HepG2 (cell line): ENCODE measurements around the gene ARG2. TPM values are rescaled to one million over a fixed set of nuclear protein-coding genes. Genes with fewer than 3 reads are reported as not detected.

Source experiments
- HOXD1 ChIP-seq: sonication (generic); formaldehyde crosslinking; IDR thresholded peaks from 2 replicates; pipeline ENCODE4 v1.5.0; 2020; ENCODE audit warnings: missing genetic modification reagents
- PCBP2 ChIP-seq: fragments of 200-400 bp; formaldehyde crosslinking; optimal IDR thresholded peaks from 2 replicates; pipeline ENCODE3; 2018; ENCODE audit warnings: low read length, low read depth; ENCODE audit not compliant: poor library complexity, severe bottlenecking
- RXRB ChIP-seq: IDR thresholded peaks from 2 replicates; pipeline ENCODE4 v1.6.1; 2016; ENCODE audit warnings: borderline replicate concordance, missing genetic modification reagents, missing compliant biosample characterization
- SALL1 ChIP-seq: sonication (generic); formaldehyde crosslinking; IDR thresholded peaks from 2 replicates; pipeline ENCODE4 v1.8.0; 2022; ENCODE audit warnings: mild to moderate bottlenecking, missing genetic modification reagents
- SALL2 ChIP-seq: sonication (generic); formaldehyde crosslinking; IDR thresholded peaks from 2 replicates; pipeline ENCODE4 v1.8.1; 2023; ENCODE audit warnings: mild to moderate bottlenecking, missing genetic modification reagents, inconsistent platforms
- SMARCC2 ChIP-seq: fragments of 450-650 bp; IDR thresholded peaks from 2 replicates; pipeline ENCODE4 v1.6.1; 2017; ENCODE audit warnings: antibody characterized with exemption, mild to moderate bottlenecking
- ZNF121 ChIP-seq: sonication (generic); formaldehyde crosslinking; IDR thresholded peaks from 2 replicates; pipeline ENCODE4 v1.5.0; 2020; ENCODE audit warnings: mild to moderate bottlenecking, missing genetic modification reagents
- ZNF224 ChIP-seq: sonication (generic); formaldehyde crosslinking; IDR thresholded peaks from 2 replicates; pipeline ENCODE4 v1.5.0; 2020; ENCODE audit warnings: mild to moderate bottlenecking, missing genetic modification reagents
- ZNF441 ChIP-seq: sonication (generic); formaldehyde crosslinking; IDR thresholded peaks from 2 replicates; pipeline ENCODE4 v1.7.0; 2021; ENCODE audit warnings: missing genetic modification reagents, borderline replicate concordance
- ZNF547 ChIP-seq: sonication (generic); formaldehyde crosslinking; IDR thresholded peaks from 2 replicates; pipeline ENCODE4 v1.5.1; 2020; ENCODE audit warnings: mild to moderate bottlenecking, missing genetic modification reagents
- polyA plus RNA-seq, 8 experiments: library from polyadenylated mRNA; depleted of rRNA in 3 of 8; stranded (reverse) in 7 of 8; unstranded in 1 of 8; fragments of >200 nt; fragmentation: Illumina TruSeq in 4 of 8; extraction: Trizol in 4 of 8; gene quantifications; 2 replicates each; pipeline versions ENCODE4 v1.2.1 to v1.2.3, GENCODE V29; 2011 to 2016; ENCODE audit warnings: low read depth in 4 of 8, missing spikeins in 1 of 8, mixed read lengths in 1 of 8; ENCODE audit not compliant: insufficient read depth in 1 of 8
- total RNA-seq, 5 experiments: library from RNA; depleted of rRNA; stranded (reverse); fragments of >200 nt; fragmentation: Illumina TruSeq; extraction: Trizol; gene quantifications; 2 replicates each; pipeline ENCODE4 v1.2.3, GENCODE V29; 2016; ENCODE audit warnings: low read depth in 1 of 5
- TF ChIP-seq, protein P1 (sequence below): sonication (generic); formaldehyde crosslinking; IDR thresholded peaks from 2 replicates; pipeline ENCODE4 v1.4.0; 2020; ENCODE audit warnings: low read depth, missing genetic modification reagents
- TF ChIP-seq, protein P2 (sequence below): sonication (generic); formaldehyde crosslinking; IDR thresholded peaks from 2 replicates; pipeline ENCODE4 v1.4.0; 2020; ENCODE audit warnings: missing genetic modification reagents
- TF ChIP-seq, protein P3 (sequence below): IDR thresholded peaks from 2 replicates; pipeline ENCODE4 v1.6.1; 2016; ENCODE audit warnings: low read depth, missing genetic modification reagents, missing compliant biosample characterization
- TF ChIP-seq, protein P4 (sequence below): sonication (generic); formaldehyde crosslinking; IDR thresholded peaks from 2 replicates; pipeline ENCODE4 v1.4.0; 2020; ENCODE audit warnings: mild to moderate bottlenecking, missing genetic modification reagents
- TF ChIP-seq, protein P5 (sequence below): sonication (generic); formaldehyde crosslinking; IDR thresholded peaks from 2 replicates; pipeline ENCODE4 v1.5.0; 2020; ENCODE audit warnings: missing genetic modification reagents

The ARG2 gene
- total and polyA plus RNA-seq, 2 of the 13 experiments (the other 11 are each of a cell fraction or from before 2014, with no cell fraction given): 37.5 to 73.6 TPM

DNA sequence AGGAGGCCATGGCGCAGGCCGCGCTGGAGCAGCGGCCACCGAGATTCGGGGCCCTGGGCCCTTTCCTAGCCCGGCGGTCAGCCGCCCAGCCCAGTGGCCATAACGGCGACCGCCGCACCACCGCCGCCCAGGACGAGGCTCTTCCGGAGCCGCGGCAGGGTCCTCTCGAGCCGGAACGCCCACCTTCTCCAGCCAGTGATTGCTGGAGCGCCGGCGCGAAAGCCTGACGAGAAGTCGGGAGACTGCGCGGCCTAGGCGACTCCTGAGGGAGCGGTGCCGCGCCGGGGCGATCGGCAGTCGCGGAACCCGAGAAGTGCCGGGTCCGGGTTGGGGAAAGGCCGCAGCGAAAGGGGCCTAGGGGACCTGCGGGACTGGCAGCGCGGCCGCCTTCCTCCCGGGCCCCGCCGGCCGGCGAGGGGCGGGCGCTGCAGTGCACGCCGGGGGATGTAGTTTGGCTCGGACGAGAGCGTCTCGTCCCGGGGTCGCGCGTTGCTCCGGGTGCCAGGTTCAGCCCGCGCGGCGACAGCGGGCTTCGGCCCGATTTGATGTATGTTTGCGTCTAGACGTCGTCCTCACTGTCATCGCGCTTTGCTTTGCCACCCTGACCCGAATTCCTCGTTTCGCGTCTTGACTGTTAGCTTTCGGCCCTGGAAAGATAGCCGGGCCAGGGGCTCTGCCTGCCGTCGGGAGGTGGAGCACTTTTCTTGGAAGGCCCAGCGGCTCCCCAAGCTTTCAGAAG is 54.9 kb downstream of the ARG2 start, which contains the start of gene VTI1B (continued):
- TF ChIP-seq, protein P1, sequence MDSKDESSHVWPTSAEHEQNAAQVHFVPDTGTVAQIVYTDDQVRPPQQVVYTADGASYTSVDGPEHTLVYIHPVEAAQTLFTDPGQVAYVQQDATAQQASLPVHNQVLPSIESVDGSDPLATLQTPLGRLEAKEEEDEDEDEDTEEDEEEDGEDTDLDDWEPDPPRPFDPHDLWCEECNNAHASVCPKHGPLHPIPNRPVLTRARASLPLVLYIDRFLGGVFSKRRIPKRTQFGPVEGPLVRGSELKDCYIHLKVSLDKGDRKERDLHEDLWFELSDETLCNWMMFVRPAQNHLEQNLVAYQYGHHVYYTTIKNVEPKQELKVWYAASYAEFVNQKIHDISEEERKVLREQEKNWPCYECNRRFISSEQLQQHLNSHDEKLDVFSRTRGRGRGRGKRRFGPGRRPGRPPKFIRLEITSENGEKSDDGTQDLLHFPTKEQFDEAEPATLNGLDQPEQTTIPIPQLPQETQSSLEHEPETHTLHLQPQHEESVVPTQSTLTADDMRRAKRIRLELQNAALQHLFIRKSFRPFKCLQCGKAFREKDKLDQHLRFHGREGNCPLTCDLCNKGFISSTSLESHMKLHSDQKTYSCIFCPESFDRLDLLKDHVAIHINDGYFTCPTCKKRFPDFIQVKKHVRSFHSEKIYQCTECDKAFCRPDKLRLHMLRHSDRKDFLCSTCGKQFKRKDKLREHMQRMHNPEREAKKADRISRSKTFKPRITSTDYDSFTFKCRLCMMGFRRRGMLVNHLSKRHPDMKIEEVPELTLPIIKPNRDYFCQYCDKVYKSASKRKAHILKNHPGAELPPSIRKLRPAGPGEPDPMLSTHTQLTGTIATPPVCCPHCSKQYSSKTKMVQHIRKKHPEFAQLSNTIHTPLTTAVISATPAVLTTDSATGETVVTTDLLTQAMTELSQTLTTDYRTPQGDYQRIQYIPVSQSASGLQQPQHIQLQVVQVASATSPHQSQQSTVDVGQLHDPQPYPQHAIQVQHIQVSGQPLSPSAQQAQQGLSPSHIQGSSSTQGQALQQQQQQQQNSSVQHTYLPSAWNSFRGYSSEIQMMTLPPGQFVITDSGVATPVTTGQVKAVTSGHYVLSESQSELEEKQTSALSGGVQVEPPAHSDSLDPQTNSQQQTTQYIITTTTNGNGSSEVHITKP: no peak
- TF ChIP-seq SALL1 (CRISPR knock-in tag): peak; percentile 53
- TF ChIP-seq PCBP2: no peak
- TF ChIP-seq, protein P2, sequence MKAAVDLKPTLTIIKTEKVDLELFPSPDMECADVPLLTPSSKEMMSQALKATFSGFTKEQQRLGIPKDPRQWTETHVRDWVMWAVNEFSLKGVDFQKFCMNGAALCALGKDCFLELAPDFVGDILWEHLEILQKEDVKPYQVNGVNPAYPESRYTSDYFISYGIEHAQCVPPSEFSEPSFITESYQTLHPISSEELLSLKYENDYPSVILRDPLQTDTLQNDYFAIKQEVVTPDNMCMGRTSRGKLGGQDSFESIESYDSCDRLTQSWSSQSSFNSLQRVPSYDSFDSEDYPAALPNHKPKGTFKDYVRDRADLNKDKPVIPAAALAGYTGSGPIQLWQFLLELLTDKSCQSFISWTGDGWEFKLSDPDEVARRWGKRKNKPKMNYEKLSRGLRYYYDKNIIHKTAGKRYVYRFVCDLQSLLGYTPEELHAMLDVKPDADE: peak; percentile 57; the same call in 1 of the 2 replicates
- TF ChIP-seq, protein P3, sequence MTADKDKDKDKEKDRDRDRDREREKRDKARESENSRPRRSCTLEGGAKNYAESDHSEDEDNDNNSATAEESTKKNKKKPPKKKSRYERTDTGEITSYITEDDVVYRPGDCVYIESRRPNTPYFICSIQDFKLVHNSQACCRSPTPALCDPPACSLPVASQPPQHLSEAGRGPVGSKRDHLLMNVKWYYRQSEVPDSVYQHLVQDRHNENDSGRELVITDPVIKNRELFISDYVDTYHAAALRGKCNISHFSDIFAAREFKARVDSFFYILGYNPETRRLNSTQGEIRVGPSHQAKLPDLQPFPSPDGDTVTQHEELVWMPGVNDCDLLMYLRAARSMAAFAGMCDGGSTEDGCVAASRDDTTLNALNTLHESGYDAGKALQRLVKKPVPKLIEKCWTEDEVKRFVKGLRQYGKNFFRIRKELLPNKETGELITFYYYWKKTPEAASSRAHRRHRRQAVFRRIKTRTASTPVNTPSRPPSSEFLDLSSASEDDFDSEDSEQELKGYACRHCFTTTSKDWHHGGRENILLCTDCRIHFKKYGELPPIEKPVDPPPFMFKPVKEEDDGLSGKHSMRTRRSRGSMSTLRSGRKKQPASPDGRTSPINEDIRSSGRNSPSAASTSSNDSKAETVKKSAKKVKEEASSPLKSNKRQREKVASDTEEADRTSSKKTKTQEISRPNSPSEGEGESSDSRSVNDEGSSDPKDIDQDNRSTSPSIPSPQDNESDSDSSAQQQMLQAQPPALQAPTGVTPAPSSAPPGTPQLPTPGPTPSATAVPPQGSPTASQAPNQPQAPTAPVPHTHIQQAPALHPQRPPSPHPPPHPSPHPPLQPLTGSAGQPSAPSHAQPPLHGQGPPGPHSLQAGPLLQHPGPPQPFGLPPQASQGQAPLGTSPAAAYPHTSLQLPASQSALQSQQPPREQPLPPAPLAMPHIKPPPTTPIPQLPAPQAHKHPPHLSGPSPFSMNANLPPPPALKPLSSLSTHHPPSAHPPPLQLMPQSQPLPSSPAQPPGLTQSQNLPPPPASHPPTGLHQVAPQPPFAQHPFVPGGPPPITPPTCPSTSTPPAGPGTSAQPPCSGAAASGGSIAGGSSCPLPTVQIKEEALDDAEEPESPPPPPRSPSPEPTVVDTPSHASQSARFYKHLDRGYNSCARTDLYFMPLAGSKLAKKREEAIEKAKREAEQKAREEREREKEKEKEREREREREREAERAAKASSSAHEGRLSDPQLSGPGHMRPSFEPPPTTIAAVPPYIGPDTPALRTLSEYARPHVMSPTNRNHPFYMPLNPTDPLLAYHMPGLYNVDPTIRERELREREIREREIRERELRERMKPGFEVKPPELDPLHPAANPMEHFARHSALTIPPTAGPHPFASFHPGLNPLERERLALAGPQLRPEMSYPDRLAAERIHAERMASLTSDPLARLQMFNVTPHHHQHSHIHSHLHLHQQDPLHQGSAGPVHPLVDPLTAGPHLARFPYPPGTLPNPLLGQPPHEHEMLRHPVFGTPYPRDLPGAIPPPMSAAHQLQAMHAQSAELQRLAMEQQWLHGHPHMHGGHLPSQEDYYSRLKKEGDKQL (CRISPR knock-in tag): peak; percentile 31; the same call in 1 of the 2 replicates
- TF ChIP-seq SMARCC2: no peak
- TF ChIP-seq ZNF224 (CRISPR knock-in tag): peak; percentile 52; the same call in 1 of the 2 replicates
- peak; percentile 81 for TF ChIP-seq SALL2 (CRISPR knock-in tag)
- TF ChIP-seq ZNF441 (CRISPR knock-in tag): peak; percentile 67; the same call in 1 of the 2 replicates
- TF ChIP-seq HOXD1 (CRISPR knock-in tag): peak; percentile 14; the same call in 1 of the 2 replicates
- peak; percentile 84 for TF ChIP-seq ZNF547 (CRISPR knock-in tag)
- no peak for TF ChIP-seq ZNF121 (CRISPR knock-in tag)
- TF ChIP-seq RXRB: peak; percentile 13; the same call in 1 of the 2 replicates
- TF ChIP-seq, protein P4, sequence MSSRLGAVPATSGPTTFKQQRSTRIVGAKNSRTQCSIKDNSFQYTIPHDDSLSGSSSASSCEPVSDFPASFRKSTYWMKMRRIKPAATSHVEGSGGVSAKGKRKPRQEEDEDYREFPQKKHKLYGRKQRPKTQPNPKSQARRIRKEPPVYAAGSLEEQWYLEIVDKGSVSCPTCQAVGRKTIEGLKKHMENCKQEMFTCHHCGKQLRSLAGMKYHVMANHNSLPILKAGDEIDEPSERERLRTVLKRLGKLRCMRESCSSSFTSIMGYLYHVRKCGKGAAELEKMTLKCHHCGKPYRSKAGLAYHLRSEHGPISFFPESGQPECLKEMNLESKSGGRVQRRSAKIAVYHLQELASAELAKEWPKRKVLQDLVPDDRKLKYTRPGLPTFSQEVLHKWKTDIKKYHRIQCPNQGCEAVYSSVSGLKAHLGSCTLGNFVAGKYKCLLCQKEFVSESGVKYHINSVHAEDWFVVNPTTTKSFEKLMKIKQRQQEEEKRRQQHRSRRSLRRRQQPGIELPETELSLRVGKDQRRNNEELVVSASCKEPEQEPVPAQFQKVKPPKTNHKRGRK (CRISPR knock-in tag): peak; percentile 37; the same call in 1 of the 2 replicates
- TF ChIP-seq, protein P5, sequence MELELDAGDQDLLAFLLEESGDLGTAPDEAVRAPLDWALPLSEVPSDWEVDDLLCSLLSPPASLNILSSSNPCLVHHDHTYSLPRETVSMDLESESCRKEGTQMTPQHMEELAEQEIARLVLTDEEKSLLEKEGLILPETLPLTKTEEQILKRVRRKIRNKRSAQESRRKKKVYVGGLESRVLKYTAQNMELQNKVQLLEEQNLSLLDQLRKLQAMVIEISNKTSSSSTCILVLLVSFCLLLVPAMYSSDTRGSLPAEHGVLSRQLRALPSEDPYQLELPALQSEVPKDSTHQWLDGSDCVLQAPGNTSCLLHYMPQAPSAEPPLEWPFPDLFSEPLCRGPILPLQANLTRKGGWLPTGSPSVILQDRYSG (CRISPR knock-in tag): no peak; the same call in 1 of the 2 replicates
